HCT116 (cell line): ENCODE data around the gene POU4F1. TPM values are rescaled to one million over a fixed set of nuclear protein-coding genes. Genes with fewer than 3 reads are reported as not detected.

ENCODE experiments used
- ATAC-seq: fragments of 200-7000 bp; cut with Tn5 transposase; 2 replicates; pipeline ENCODE4 v1.9.1; 2020; ENCODE audit warnings: mild to moderate bottlenecking, moderate library complexity
- BruUV-seq: library from RNA; stranded (reverse); fragments of 400-500 nt; replicated peaks from 2 replicates; lab custom pipeline; 2021; lab: Mats Ljungman, UMichigan
- CTCF ChIA-PET: fragments of 300-600 bp; sonication (Branson Sonifier 250); formaldehyde crosslinking; loops from one replicate; lab custom pipeline; 2021; ENCODE audit warnings: antibody characterized with exemption; lab: Charles Lee
- POLR2A ChIA-PET: fragments of 300-600, 350-600 bp; sonication (Branson Sonifier 250); formaldehyde crosslinking; loops from one replicate; lab custom pipeline; 2021; ENCODE audit warnings: antibody characterized with exemption; lab: Charles Lee
- RAD21 ChIA-PET, 2 experiments: fragments of 300-600 bp; sonication (Branson Sonifier 250); formaldehyde crosslinking; loops; one replicate each; lab custom pipeline; 2023; ENCODE audit warnings: low total read pairs in 2 of 2; ENCODE audit not compliant: uncharacterized antibody in 2 of 2, unreplicated experiment in 2 of 2, low non-redundant PET in 1 of 2; lab: Charles Lee
- DNase-seq: peaks from one replicate; pipeline ENCODE4 v3.0.0-alpha.2; 2010; ENCODE audit warnings: low read depth, low spot score
- H2AFZ ChIP-seq: fragments of 200-600 bp; shearing (Covaris generic), sonication (generic); 2 replicates; pipeline ENCODE4 v1.6.1; 2017; ENCODE audit warnings: low read depth, mixed run types, mixed read lengths, antibody characterized with exemption, low read length; ENCODE audit not compliant: poor library complexity, severe bottlenecking
- H3K27ac ChIP-seq: 2 replicates; pipeline ENCODE4 v1.5.1; 2012; ENCODE audit warnings: low read depth, low read length
- H3K27me3 ChIP-seq: fragments of 200-600 bp; sonication (generic); 2 replicates; pipeline ENCODE4 v1.6.1; 2016; ENCODE audit warnings: mixed run types, low read length, mixed read lengths; ENCODE audit not compliant: insufficient read depth
- H3K36me3 ChIP-seq, 2 experiments: fragments of 200-500 bp in 1 of 2; fragments of 200-600 bp in 1 of 2; sonication (Bioruptor generic) in 1 of 2; sonication (generic) in 1 of 2; 2 replicates each; pipeline versions ENCODE4 v1.5.1 to v1.6.1; 2014 to 2016; ENCODE audit warnings: low read length in 2 of 2, inconsistent platforms in 1 of 2, mixed read lengths in 1 of 2, mixed run types in 1 of 2; ENCODE audit not compliant: insufficient read depth in 2 of 2, control insufficient read depth in 1 of 2
- H3K4me1 ChIP-seq, 2 experiments: fragments of 200-600 bp in 1 of 2; sonication (generic) in 1 of 2; 2 replicates each; pipeline versions ENCODE4 v1.5.1 to v1.6.1; 2012 to 2017; ENCODE audit warnings: low read length in 2 of 2, inconsistent platforms in 1 of 2, mild to moderate bottlenecking in 1 of 2, mixed read lengths in 1 of 2, mixed run types in 1 of 2, moderate library complexity in 1 of 2; ENCODE audit not compliant: insufficient read depth in 2 of 2, control insufficient read depth in 1 of 2
- H3K4me2 ChIP-seq: fragments of 200-600 bp; sonication (generic); 2 replicates; pipeline ENCODE4 v1.6.1; 2017; ENCODE audit warnings: mixed run types, low read length, mixed read lengths
- H3K4me3 ChIP-seq, 2 experiments: fragments of 200-600 bp in 1 of 2; sonication (generic) in 1 of 2; replicated peaks in 1 of 2; 2 replicates each; pipeline ENCODE4 v1.5.1; 2011 to 2016; ENCODE audit warnings: low read length in 2 of 2, control low read depth in 1 of 2, low read depth in 1 of 2, mild to moderate bottlenecking in 1 of 2, mixed read lengths in 1 of 2, mixed run types in 1 of 2
- H3K79me2 ChIP-seq: fragments of 200-600 bp; sonication (generic); 2 replicates; pipeline ENCODE4 v1.6.1; 2017; ENCODE audit warnings: mild to moderate bottlenecking, mixed run types, low read length, moderate library complexity, mixed read lengths; ENCODE audit not compliant: insufficient read depth
- H3K9ac ChIP-seq: fragments of 200-600 bp; sonication (generic); 2 replicates; pipeline ENCODE4 v1.6.1; 2016; ENCODE audit warnings: low read length, mixed read lengths
- H3K9me2 ChIP-seq: fragments of 200-600 bp; sonication (generic), shearing (Covaris generic); 2 replicates; pipeline ENCODE4 v1.6.1; 2017; ENCODE audit warnings: mixed run types, mild to moderate bottlenecking, moderate library complexity; ENCODE audit not compliant: insufficient read depth
- H3K9me3 ChIP-seq, 2 experiments: fragments of 200-500 bp in 1 of 2; fragments of 200-600 bp in 1 of 2; sonication (Bioruptor generic) in 1 of 2; sonication (generic) in 1 of 2; 2 replicates each; pipeline ENCODE4 v1.6.1; 2014 to 2017; ENCODE audit warnings: low read length in 2 of 2, mixed read lengths in 2 of 2, inconsistent platforms in 1 of 2, low read depth in 1 of 2, mild to moderate bottlenecking in 1 of 2, mixed run types in 1 of 2, moderate library complexity in 1 of 2; ENCODE audit not compliant: control insufficient read depth in 1 of 2, insufficient read depth in 1 of 2
- H4K20me1 ChIP-seq: fragments of 200-600 bp; sonication (generic), shearing (Covaris generic); 2 replicates; pipeline ENCODE4 v1.6.1; 2017; ENCODE audit warnings: mixed run types, mild to moderate bottlenecking, moderate library complexity; ENCODE audit not compliant: insufficient read depth
- ATF3 ChIP-seq: IDR thresholded peaks from 2 replicates; pipeline ENCODE4 v1.6.1; 2012
- CBX3 ChIP-seq: IDR thresholded peaks from 2 replicates; pipeline ENCODE4 v1.6.1; 2012; ENCODE audit warnings: low read depth
- CTCF ChIP-seq, 3 experiments: fragments of 200-600 bp in 1 of 3; sonication (generic) in 1 of 3; IDR thresholded peaks in 2 of 3; conservative IDR thresholded peaks in 1 of 3; 2 replicates each; pipeline ENCODE4 v1.5.1; 2012 to 2017; ENCODE audit warnings: low read depth in 2 of 3, low read length in 2 of 3, antibody characterized with exemption in 1 of 3, borderline replicate concordance in 1 of 3, control low read depth in 1 of 3, mild to moderate bottlenecking in 1 of 3, mixed read lengths in 1 of 3, mixed run types in 1 of 3, moderate library complexity in 1 of 3; ENCODE audit not compliant: insufficient read depth in 1 of 3
- EGR1 ChIP-seq: IDR thresholded peaks from 2 replicates; pipeline ENCODE4 v1.6.1; 2012; ENCODE audit warnings: low read depth
- ELF1 ChIP-seq: IDR thresholded peaks from 2 replicates; pipeline ENCODE4 v1.6.1; 2012; ENCODE audit warnings: low read depth, borderline replicate concordance
- EZH2 ChIP-seq: fragments of 200-600 bp; sonication (generic); IDR thresholded peaks from 2 replicates; pipeline ENCODE4 v1.6.1; 2017; ENCODE audit warnings: antibody characterized with exemption, mixed run types
- EZH2phosphoT487 ChIP-seq: fragments of 200-600 bp; IDR thresholded peaks from 2 replicates; pipeline ENCODE4 v1.6.1; 2018; ENCODE audit warnings: antibody characterized with exemption, borderline replicate concordance
- JUND ChIP-seq: IDR thresholded peaks from 2 replicates; pipeline ENCODE4 v1.6.1; 2012
- MAX ChIP-seq: IDR thresholded peaks from 2 replicates; pipeline ENCODE4 v1.6.1; 2012
- POLR2A ChIP-seq: IDR thresholded peaks from 2 replicates; pipeline ENCODE4 v1.7.0; 2011; ENCODE audit warnings: borderline replicate concordance; ENCODE audit not compliant: insufficient read depth, insufficient read length; ENCODE audit errors: extremely low read depth
- POLR2AphosphoS5 ChIP-seq: IDR thresholded peaks from 2 replicates; pipeline ENCODE4 v1.6.1; 2011; ENCODE audit warnings: mild to moderate bottlenecking, low read depth, low read length, moderate library complexity
- RAD21 ChIP-seq: IDR thresholded peaks from 2 replicates; pipeline ENCODE4 v1.6.1; 2012; ENCODE audit warnings: low read depth, mild to moderate bottlenecking
- SIN3A ChIP-seq: IDR thresholded peaks from 2 replicates; pipeline ENCODE4 v1.6.1; 2012; ENCODE audit warnings: low read depth
- SP1 ChIP-seq: IDR thresholded peaks from 2 replicates; pipeline ENCODE4 v1.6.1; 2012; ENCODE audit warnings: low read depth
- SRF ChIP-seq: IDR thresholded peaks from 2 replicates; pipeline ENCODE4 v1.6.1; 2012; ENCODE audit warnings: low read depth
- TCF7L2 ChIP-seq: IDR thresholded peaks from 2 replicates; pipeline ENCODE4 v1.7.0; 2011; ENCODE audit warnings: borderline replicate concordance, inconsistent platforms; ENCODE audit not compliant: insufficient read depth, insufficient read length; ENCODE audit errors: extremely low read depth
- ZBTB33 ChIP-seq: IDR thresholded peaks from 2 replicates; pipeline ENCODE4 v1.6.1; 2011; ENCODE audit warnings: mild to moderate bottlenecking, low read length, moderate library complexity; ENCODE audit not compliant: insufficient replicate concordance; ENCODE audit errors: extremely low read depth
- ZFX ChIP-seq: fragments of 450-650 bp; IDR thresholded peaks from 2 replicates; pipeline ENCODE4 v1.6.1; 2017
- ZNF274 ChIP-seq: fragments of 200-500 bp; sonication (Bioruptor generic); IDR thresholded peaks from 2 replicates; pipeline ENCODE4 v1.6.1; 2014; ENCODE audit warnings: mild to moderate bottlenecking, low read depth, low read length, inconsistent platforms
- intact Hi-C: fragments of 100-400 bp; cut with micrococcal nuclease; formaldehyde crosslinking; loops from 2 replicates; pipeline ENCODE4 v1.10.0; 2022
- total RNA-seq: library from RNA; stranded (reverse); gene quantifications from one replicate; pipeline ENCODE4 v1.2.1, GENCODE V29; 2021; ENCODE audit not compliant: unreplicated experiment

Gene POU4F1
- total RNA-seq, 1 experiment from 2014 or later: not detected

GRCh38 chr13:78620936-78621470 is 17.7 kb upstream of the POU4F1 start (continued):
- TF ChIP-seq ZNF274: no peak
- no peak for TF ChIP-seq POLR2AphosphoS5
- no peak for TF ChIP-seq ELF1
- no peak for TF ChIP-seq POLR2A
- no peak for TF ChIP-seq CBX3

GRCh38 chr13:78618411-78618810 is 15.1 kb upstream of the POU4F1 start:
- H3K79me2 ChIP-seq: peaks cover 16% of the 10 kb centered on the region
- BruUV-seq: no TSS peak
- H3K9ac ChIP-seq: no peak overlapping the region
- intact Hi-C loops: no loop called here
- peaks cover 5 to 9% of the 10 kb centered on the region in 2 experiments; a peak in 2 of 4 replicates for H3K36me3 ChIP-seq
- 0 out of 2 replicates have a peak, but pooled peaks cover 6% of the 10 kb centered on the region for H4K20me1 ChIP-seq
- H3K27me3 ChIP-seq: no peaks in the 10 kb centered on the region
- ChIA-PET POLR2A (no interaction called here), RAD21 (no interaction called here), CTCF (no interaction called here)
- H3K27ac ChIP-seq: no peak overlapping the region
- no peak overlapping the region for H2AFZ ChIP-seq
- no peaks in the 10 kb centered on the region for H3K4me1 ChIP-seq
- H3K4me2 ChIP-seq: no peak overlapping the region
- ATAC-seq (no peak), DNase-seq (no peak)
- no peaks in the 10 kb centered on the region for H3K9me2 ChIP-seq
- no peaks in the 10 kb centered on the region for H3K9me3 ChIP-seq
- TF ChIP-seq RAD21: no peak
- no peak for TF ChIP-seq SRF
- TF ChIP-seq MAX: no peak
- no peak for TF ChIP-seq EZH2
- TF ChIP-seq JUND: no peak
- TF ChIP-seq ATF3: no peak
- no peak for TF ChIP-seq EGR1
- TF ChIP-seq SIN3A: no peak
- TF ChIP-seq SP1: no peak
- no peak for TF ChIP-seq ZBTB33
- TF ChIP-seq ELF1: no peak
- TF ChIP-seq ZNF274: no peak
- no peak for TF ChIP-seq TCF7L2
- TF ChIP-seq EZH2phosphoT487: no peak
- TF ChIP-seq CTCF (IDR thresholded peaks at IDR 0.05 in 2 of 3, conservative IDR thresholded peaks at IDR 0.05 in 1 of 3; ENCODE audit: borderline replicate concordance in 1 of 3, insufficient read depth in 1 of 3, low read depth in 2 of 3, low read length in 2 of 3): no peak
- TF ChIP-seq ZFX: no peak
- no peak overlapping the region for H3K4me3 ChIP-seq
